ENCODE results near the gene MARK2.
"Not testable (repeated sequence)": the region's sequence is repeated elsewhere in the genome, so short reads cannot be mapped to it uniquely, and the experiment has no call there.

Gene MARK2

DNA sequence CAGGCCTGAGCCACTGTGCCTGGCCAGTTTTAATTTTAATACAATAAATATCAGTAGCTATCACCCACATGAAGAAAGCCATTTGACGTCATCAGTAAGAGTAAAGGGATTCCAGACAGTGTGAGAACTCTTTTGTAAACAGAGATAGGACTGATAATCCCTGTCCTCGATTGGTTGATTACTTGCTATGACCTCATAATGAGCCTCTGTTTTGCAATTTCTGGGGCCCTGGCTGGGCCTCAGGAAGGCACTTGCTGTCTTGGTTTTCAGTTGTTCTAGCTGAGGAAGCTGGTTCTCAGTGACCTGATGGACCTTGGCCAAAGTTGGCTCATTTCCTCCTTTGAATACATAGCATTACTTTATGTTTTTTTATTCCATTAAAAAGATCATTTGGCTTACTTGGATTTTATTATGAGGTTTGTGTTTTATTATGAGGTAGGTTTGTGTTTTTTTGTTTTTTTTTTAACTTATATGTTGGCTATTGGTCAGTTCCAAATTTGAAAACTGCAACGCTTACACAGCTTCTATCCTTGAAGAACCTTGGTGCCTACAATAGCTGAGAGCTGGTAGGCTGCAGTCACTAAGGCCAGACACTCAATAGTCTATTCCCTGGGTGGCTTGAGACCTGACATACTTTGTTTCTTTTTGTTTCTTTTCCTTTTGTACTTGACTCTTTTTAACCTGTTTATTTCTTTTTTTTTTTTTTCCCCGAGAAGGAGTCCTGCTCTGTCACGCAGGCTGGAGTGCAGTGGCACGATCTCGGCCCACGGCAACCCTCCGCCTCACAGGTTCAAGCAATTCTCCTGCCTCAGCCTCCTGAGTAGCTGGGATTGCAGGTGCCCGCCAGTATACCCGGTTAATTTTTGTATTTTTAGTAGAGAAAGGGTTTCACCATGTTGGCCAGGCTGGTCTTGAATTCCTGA is 20.0 kb downstream of the MARK2 start:
- DNase-seq: no peak

DNA sequence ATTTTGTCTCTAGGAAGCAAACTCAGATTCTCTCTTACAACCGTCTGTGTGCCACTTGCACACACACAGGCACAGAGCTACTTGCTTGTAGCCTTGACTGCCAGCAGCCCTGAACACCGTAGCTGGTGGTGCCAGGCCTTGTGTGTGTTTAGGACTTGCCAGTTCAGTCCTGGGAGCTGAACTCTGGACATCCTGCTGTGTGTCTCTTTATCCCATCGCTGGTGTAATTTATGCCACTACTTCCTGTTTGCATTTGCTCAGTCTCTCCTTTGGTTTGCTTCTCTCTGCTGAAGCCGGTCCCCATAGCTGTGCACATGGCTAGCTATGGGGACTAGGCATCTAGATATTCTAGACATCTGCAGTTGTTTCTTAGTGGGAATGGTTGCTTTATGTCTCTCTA is 24.0 kb downstream of the MARK2 start:
- DNase-seq: no peak

DNA sequence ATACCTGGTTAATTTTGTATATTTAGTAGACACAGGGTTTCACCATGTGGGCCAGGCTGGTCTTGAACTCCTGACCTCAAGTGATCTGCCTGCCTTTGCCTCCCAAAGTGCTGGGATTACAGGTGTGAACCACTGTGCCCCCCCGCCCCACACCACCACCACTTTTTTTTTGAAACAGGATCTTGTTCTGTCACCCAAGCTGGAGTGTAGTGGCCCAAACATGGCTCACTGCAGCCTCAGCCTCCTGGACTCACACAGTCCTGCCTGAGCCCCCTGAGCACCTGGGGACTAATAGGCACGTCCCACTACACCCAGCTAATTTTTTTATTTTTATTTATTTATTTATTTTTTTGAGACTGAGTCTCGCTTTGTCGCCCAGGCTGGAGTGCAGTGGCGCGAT is 24.7 kb downstream of the MARK2 start:
- not testable (repeated sequence) for DNase-seq

DNA sequence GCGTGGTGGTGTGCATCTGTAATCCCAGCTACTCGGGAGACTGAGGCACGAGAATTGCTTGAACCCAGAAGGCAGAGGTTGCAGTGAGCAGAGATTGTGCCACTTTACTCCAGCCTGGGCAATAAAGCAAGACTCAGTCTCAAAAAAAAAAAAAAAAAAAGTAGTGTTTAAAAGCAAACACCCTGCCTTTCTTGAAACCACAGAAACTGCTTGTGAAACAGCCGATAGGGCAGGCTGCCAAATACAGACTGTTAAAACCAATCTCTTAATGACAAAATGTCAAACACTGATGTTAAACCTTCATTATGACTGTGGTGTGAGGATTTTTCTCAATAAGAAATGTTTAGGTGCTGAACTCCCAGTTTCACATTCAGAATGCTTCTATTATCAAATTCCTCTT is 27.3 kb downstream of the MARK2 start:
- peak; percentile 10 to 60 (median 26) for DNase-seq

DNA sequence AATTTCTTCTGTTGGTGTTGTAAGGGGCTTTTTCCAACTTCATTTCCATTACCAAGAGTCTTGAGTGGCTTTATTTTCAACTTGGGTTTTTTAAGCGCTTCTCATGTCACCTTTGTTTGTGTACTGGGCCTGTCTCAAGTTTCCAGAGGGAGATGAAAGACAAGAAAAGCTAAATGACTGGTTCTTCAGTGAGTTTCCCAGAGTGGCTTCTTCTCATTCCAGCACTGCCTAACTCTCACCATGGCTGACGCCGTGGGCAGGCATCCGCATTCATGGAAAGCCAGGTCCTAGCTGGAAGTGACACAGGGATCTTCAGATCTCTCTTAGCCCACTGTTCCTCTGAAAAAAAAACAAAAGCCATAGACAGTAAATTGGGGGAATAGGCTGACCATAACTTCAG is 28.6 kb downstream of the MARK2 start:
- no peak for DNase-seq

DNA sequence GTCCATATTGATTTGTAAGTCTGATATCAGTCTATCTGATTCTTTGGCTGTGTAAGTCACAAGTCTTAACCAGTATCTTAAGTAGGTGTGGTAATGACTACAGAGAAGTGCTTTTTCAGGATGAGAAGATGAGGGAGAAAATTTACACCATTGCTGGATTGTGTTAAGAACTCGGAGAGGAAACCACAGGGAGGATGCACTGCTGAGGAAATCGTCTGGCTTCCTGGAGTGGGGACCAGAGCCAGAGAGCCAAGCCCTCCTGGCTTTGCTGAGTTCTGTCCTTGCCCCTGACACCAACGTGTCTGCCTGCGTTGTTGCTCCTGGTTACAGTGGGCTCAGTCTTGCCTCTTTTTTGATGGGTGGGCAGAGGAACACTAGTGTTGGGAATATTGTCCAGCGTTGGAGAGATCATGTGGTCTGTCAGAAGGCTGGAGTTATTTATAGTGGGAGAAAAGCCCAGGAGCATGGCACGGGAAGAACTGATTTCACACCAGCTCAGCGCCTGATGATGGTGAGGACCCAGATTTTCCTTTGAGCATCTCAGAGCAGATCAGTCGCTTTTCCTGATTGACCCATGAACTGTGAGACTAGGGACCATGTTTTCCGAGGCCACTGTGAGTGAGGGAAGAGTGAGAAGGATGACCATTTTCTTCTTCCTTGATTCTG is 29.6 kb downstream of the MARK2 start:
- no peak for DNase-seq

DNA sequence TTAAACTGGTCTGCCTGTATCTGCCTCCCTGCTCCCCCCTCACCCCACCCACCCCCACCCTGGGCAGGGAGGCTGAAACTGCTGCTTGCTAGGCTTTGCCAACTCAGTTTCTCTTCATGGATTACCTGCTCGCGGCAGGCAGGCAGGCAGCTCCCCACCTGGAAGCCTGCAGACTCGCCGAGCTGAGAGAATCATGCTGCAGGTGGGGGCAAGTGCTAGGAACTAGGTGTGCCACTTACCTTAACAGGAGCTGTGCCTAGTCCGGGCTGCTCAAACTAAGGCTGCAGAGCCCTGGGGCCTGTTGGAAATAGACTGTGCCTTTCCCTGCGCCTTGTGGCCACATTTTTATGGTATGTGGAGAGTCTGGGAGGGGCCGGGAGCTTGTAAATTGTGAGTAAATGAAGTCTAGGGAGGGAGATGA is 30.3 kb downstream of the MARK2 start:
- no peak for DNase-seq

DNA sequence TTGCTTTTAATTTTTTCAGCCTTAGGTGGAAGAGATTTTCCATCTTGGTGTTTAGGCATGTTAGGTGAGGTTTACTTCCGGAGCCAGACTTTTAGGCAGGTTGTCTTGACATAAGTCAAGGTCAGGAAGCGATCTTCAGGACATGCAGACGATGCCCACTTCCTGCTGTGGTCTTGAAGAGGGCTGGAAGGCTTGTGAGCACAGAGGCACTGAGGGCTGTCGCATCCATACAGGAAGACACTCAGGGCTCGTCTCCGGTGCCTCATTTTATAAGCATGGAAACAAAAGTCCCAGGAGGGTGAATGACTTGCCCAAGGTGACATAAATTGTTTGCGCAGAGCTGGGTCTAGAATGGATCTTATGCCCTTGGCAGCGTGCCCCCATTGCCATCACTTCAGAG is 30.8 kb downstream of the MARK2 start:
- peak in 2 of 4 experiments; percentile 4 to 6 for DNase-seq

DNA sequence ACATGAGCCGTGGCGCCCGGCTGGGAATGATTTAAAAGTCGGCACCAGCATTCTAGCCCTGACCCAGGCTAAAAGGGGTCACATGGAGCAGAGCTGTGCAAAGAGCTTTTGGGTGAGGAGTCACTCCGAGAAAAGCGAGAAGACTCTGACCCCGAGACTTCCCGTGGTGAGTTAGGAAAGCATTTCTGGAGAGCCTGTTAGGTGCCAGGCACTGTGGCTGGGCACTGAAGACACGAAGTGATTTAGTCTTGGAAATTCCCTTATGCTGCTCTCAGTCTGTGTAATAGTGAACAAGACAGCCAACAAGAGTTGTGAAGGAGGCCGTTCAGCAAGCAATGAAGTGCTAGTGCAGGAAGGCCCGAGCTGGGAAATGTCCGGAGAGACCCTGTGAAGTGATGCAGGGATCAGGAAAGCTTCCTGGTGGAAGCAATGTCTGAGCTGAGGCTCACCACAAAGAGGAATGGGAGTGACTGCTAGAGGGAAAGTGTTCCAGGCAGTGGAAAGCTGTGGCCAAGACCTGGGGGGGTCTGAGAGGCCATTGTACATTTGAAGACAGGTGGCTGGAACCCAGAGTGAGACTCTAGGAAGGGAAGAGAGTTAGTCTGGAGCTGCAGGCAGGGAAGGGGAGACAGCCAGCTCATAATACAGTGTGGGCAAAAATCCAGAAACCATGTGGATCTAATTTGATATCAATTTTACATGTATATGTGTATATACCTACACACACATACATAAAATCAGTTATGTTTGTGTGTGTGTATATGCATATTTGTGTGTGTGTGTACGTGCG is 31.6 kb downstream of the MARK2 start:
- no peak for DNase-seq

DNA sequence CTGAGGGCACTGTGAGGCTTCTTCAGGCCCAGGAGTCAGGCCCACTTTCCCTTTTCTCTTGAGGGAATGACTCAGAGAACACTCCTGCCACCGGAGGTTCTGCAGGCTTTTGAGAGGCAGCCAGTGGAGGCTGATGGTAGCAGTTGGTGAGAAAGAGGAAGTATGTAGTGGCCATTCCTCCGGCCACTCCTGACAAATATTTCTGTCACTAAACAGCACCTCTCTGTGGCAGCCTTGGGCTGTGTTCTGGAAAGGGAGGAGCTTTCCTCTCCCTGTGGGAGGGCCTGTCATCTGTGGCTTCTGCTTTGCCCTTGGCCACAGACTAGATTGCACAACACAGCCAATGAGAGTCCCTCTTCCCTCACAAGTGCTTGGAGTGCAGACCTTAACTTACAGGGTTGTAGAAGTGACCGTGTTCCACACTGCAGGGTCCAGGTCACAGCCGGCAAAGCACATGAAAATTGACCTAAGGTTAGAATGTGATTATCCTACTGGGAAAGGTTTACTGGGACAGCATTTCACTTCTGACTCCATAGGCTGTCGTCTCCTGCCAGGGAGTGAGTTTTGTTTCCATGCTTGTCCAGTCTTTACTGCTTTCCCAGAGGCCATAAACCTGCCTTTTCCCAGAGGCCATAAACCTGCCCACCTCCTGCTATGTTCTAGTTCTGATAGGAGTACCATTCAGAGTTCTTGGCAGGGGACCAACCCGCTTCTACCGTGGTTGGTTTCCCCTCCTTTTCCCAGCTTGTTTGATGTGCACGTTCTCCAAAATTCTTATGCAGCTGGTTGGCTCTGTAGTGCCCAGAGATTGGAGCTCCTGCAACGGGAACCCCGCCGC is 33.3 kb downstream of the MARK2 start:
- DNase-seq: no peak

DNA sequence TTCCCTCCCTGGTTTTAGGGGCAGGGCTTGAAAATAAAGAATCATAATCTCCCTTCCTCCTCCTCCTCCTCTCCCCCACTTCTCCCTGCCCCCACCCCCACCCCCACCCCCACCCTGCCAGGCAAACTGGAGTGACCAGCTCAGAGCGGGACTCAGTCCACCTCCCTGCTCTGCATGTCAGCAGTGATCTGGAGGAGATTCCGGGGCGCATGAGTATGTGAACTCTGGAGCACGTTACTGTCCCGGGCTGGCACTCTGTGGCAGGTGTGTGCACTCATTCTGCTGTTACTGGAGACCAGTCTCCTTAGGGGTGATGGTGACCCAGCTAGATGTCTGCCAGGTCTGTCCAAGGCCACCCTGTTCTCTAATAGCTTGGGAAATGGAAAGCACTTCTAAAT is 33.9 kb downstream of the MARK2 start:
- DNase-seq: no peak

DNA sequence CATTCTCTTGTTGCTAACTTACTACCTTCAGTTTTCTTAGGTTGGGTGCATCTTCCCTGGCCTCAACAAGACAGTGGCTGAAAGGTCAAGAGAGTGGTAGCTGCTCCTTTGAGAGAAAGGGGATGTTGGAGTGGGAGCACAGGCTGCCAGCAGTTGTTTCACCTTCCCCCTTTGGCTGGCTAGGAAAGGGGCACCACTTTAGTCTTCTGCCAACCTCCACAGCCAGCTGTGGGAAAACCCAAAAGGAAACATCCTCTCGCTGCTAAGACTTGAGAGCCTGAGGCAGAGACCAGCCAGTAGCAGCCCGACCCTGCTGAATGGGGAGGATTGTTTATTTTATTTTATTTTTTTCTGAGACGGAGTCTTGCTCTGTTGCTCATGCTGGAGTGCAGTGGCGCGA is 34.4 kb downstream of the MARK2 start:
- no peak for DNase-seq

DNA sequence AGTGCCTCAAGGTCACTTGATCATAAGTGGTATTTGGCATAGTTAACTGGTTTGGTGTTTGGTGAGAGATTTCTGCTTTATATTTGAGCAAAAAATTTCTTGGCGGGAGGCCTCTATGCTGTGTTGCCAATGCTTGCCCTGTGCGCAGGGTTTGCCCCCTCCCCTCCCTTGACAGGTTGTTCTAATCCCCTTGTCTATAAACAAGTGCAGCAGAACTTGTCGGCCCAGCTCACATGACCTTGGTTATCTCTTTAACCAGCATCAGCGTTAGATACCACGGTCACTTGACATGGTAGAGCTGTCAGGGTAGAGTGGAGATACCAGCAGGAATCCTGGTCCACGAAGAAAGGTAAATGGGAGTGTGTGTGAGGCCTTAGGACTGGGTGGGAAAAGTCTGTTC is 35.6 kb downstream of the MARK2 start:
- no peak for DNase-seq

DNA sequence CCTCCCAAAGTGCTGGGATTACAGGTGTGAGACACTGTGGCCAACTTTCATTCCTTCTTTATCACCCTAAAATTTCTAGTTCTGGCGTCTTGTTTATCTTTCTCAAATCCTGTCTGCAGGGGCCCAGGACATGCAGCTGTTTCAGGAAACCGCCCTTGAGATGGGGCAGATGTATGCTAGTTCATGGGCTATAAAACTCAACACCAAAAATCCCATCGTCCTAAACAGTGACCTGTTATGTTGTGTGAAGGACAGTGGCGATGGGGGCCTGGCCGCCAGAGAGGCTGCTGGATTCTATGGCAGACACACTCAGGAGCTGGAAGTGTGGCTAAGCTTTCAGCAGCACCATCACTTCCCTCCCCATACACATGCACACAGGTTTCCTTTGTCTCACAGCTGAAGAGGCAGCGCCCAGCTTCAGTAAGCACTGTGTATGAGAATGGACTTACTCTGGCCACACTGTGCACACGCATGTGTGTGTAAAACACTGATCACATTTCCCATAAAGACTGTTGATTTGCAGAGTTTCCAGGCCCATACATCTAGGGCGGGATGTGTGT is 36.7 kb downstream of the MARK2 start:
- no peak for DNase-seq

DNA sequence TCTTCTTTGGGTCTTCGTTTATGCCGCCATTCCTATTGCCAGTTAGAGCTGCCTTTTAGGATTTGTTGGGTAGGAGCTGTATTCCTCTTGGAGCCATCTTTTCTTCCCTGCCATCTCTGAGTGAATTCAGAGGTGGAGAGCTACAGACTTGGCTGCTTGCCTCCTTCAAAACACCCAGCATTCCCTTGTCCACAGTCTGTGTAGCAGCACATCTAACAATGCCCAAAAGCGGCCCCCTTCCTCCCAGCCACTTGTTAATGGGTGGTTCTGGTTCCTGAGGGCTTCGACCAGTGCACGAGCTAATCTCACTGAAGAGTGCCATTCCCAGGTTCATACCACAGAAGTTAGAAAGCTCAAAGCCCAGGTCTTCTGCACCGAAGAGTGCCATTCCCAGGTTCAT is 37.7 kb downstream of the MARK2 start:
- no peak for DNase-seq

DNA sequence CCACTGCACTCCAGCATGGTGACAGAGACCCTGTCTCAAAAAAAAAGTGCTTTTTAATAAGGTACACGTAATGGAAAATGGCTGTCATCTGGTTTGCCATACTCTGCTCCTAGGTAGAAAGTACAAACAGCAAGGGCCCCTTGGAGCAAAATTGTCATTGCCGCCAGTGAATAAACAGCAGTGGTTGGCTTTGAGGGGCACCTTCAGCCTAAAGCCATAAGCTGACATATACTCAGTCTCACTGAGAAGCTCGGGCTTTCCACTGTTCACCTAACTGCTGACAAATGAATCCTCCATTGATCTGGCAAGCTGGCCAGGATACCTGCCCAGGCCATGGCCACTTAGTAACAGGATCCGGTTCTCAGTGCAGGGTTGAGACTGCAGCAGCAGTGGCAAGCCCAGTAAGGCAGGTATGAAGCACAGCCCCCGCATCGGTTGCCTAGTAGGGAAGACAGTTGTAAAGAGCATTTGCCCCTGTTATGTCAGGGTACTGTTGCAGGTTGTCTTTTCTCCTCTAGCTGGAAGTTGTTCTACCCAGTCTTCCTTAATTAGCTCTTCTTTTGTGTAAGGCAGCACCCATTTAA is 38.8 kb downstream of the MARK2 start:
- DNase-seq: no peak

DNA sequence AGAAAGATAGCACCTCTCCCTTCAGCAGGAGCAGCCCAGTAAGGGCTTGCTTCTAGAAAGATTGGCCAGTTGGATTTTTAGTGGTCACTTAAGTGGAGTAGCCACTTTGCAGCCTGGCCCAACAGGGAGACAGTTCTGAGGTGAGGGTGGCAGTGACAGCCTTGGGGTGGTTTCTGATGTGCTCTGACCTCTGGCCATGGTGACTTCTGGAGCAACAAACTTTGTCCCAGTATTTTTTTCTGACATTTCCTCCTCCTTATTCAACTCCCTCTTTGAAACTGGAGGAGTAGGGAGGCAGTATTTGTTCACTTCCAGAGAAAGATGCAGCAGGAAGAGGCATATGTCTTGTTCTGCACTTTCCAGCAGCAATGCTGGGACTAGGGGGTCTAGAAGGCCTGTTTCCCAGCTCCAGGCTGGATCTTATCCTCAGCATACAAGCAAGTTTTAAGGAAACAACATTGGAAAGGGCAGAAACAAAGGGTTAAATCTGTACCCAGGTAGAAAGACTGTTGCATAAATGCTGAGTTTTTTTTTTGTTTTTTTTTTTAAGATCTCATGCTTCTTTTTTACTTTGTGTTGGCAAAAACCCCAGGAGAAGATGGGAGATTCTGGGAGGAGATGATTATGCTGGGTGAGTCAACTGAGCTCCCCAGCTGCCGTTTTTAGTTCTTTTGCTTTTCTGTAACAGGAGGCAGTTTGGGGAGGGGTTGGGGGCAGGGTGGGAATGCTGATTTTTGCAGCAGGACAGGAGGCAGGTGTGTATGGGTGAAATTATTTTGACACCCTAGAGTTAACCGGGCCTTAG is 40.9 kb downstream of the MARK2 start:
- DNase-seq: no peak

DNA sequence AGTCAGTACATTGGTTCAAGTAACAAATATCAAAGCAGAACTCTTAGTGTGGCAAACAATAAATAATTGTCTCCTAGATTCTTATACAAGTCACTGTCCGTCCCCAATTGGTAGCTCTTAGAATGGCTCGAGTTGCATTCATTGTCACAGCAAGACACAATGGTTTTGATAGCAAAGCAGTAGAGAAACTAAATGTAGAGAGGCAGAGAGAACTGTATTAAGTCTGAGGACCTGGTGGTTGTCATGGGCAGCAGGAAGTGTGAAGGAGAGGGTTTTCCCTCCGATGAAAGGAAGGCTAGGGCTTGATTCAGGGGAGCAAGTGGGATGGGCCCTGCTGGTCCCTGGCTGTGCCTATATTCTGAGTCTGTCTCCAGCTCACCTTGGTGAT is 41.5 kb downstream of the MARK2 start:
- no peak for DNase-seq

DNA sequence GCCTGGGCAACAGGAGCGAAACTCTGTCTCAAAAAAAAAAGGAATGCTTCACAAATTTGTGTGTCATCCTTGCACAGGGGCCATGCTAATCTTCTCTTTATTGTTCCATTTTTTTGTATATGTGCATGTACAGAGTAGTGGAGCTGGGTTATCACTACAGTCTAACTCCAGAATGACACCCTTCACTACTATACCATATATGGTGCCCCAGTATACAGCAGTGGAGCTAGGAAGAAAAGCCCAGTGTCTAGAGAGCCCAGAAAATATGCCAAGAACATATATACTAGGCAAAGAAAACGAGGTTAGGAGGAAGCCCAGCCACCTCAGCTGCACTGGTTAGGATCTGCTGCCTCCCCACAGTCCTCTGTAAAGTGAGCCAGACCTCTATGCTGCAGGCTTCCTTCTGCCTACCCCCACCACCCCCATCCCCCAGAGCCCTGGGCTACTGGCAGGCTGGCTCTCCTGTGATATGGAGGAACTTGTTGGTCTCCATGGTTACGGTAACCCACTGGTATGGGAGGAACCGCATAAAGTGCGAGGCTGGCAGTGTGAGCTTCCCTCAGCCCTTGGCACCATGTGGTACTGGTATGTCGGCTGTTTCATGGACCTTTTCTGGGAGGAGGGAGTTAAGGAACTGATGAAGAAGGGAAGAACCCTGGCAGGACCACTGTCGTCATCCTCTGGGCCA is 43.8 kb downstream of the MARK2 start:
- no peak for DNase-seq

DNA sequence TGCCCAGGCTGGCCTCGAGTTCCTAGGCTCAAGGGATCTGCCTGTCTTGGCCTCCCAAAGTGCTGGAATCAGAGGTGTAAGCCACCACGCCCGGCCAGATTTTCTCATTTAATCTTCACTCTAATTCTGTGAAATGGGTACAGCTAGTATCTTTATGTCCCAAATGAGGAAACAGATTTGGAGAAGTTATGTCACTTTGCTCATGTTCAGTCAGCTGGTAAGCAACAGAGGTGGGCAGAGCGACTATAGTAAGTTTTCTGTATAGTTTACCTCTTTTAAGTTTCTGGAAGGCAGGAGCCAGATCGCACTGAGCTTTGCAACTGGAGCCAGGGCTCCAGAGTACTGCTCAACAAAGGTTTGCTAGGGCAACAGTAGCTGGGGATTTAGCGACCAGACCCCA is 44.9 kb downstream of the MARK2 start:
- DNase-seq: no peak
